ENCODE results near the gene BMP7. TPM values are rescaled to one million over a fixed set of nuclear protein-coding genes. Genes with fewer than 3 reads are reported as not detected.

BMP7 gene
- total and polyA plus RNA-seq, 12 donors, result 0.72 to 19.2 (median 4.1) TPM

- H3K27me3 ChIP-seq, result peaks cover 0 to 35% (median 0%) of the 10 kb centered on the region in 7 donors
- TF ChIP-seq, protein P1, sequence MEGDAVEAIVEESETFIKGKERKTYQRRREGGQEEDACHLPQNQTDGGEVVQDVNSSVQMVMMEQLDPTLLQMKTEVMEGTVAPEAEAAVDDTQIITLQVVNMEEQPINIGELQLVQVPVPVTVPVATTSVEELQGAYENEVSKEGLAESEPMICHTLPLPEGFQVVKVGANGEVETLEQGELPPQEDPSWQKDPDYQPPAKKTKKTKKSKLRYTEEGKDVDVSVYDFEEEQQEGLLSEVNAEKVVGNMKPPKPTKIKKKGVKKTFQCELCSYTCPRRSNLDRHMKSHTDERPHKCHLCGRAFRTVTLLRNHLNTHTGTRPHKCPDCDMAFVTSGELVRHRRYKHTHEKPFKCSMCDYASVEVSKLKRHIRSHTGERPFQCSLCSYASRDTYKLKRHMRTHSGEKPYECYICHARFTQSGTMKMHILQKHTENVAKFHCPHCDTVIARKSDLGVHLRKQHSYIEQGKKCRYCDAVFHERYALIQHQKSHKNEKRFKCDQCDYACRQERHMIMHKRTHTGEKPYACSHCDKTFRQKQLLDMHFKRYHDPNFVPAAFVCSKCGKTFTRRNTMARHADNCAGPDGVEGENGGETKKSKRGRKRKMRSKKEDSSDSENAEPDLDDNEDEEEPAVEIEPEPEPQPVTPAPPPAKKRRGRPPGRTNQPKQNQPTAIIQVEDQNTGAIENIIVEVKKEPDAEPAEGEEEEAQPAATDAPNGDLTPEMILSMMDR (IDR thresholded peaks at IDR 0.05), result no peak
- no peaks in the 10 kb centered on the region for H3K9me3 ChIP-seq
- no peak for ATAC-seq
- intact Hi-C loops (cut with DNase I), result no loop called here
- H3K4me1 ChIP-seq, result peaks cover 0 to 11% (median 0%) of the 10 kb centered on the region in 9 donors
- H3K36me3 ChIP-seq, result no peaks in the 10 kb centered on the region
- no peak for DNase-seq
- no peak overlapping the region for H3K27ac ChIP-seq
- WGBS, 2 donors, result 80 to 82% methylated on average over 7 of the region's 7 CpGs
- no peak overlapping the region for H3K4me3 ChIP-seq
Observed at GRCh38 chr20:57225830-57226229, 40.6 kb downstream of the BMP7 start.

GRCh38 chr20:57225197-57225733 lies 41.2 kb downstream of the BMP7 start:
- H3K4me1 ChIP-seq, result peaks cover 0 to 11% (median 0%) of the 10 kb centered on the region in 9 donors
- DNase-seq (no peak), ATAC-seq (no peak)
- no peaks in the 10 kb centered on the region for H3K36me3 ChIP-seq
- H3K4me3 ChIP-seq, result no peak overlapping the region
- H3K27ac ChIP-seq, result no peak overlapping the region
- H3K9me3 ChIP-seq, result no peaks in the 10 kb centered on the region
- peaks cover 0 to 37% (median 0%) of the 10 kb centered on the region in 7 donors for H3K27me3 ChIP-seq
- intact Hi-C loops (cut with DNase I), result no loop called here
- WGBS, 2 donors, result 67 to 79% methylated on average over 4 of the region's 4 CpGs
- TF ChIP-seq, protein P1 (IDR thresholded peaks at IDR 0.05), result no peak

DNA sequence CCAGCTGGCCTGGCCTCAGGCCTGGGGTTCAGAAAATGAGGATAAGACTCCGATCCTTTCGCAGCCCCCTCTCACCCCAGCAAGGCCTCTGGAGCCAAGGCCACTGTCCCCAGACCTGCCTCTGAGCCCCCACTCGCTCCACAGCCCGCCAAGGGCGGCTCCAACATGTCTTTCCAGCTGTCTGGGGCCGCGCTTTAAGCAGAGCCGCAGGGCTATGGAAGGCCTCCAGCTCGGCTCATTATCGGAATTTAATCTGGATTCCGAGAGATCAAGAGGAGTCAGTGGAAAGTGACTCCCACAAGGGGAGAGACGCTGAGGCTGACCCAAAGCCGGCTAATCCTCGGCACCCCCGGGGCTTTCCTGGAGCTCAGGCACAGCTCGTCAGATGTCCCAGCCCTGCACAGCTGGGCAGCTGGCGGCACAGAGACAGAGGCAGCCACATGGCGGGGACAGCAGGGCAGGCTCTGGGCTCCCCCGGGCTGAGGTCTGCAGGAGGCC lies 41.8 kb downstream of the BMP7 start:
- DNase-seq (peak in 1 of 2 donors; percentile 9), ATAC-seq (peak in 5 of 8 donors; percentile 19 to 51 (median 29))
- intact Hi-C loops (cut with DNase I), result no loop called here
- 35 to 45% methylated on average over 19 of the region's 19 CpGs for WGBS, 2 donors
- no peak overlapping the region for H3K4me3 ChIP-seq
- peaks cover 0 to 37% (median 0%) of the 10 kb centered on the region in 7 donors for H3K27me3 ChIP-seq
- peaks cover 0 to 11% (median 0%) of the 10 kb centered on the region in 9 donors for H3K4me1 ChIP-seq
- no peaks in the 10 kb centered on the region for H3K9me3 ChIP-seq
- no peak overlapping the region for H3K27ac ChIP-seq
- TF ChIP-seq, protein P1 (IDR thresholded peaks at IDR 0.05), result no peak
- no peaks in the 10 kb centered on the region for H3K36me3 ChIP-seq

GRCh38 chr20:57223648-57224489 lies 42.6 kb downstream of the BMP7 start:
- Histone ChIP-seq H3K36me3 (no peaks in the 10 kb centered on the region), H3K27ac (no peak overlapping the region), H3K4me3 (no peak overlapping the region), H3K4me1 (peaks cover 0 to 11% (median 0%) of the 10 kb centered on the region in 9 donors), H3K9me3 (no peaks in the 10 kb centered on the region), H3K27me3 (peaks cover 0 to 37% (median 0%) of the 10 kb centered on the region in 7 donors)
- WGBS, 2 donors, result 52 to 55% methylated on average over 20 of the region's 20 CpGs
- DNase-seq (peak in 1 of 2 donors; percentile 28), ATAC-seq (peak in 5 of 8 donors; percentile 13 to 63 (median 41))
- intact Hi-C loops (cut with DNase I), result no loop called here
- TF ChIP-seq, protein P1 (IDR thresholded peaks at IDR 0.05), result no peak
